GM19468 (cell line): ENCODE results near the gene DHRS3.
"Not testable (repeated sequence)": the region's sequence is repeated elsewhere in the genome, so short reads cannot be mapped to it uniquely, and the experiment has no call there.

Experiments
- ATAC-seq: cut with Tn5 transposase; IDR thresholded peaks from one replicate; pipeline ENCODE4 v1.9.1; 2021; ENCODE audit warnings: mild to moderate bottlenecking, moderate library complexity, moderate number of reproducible peaks; ENCODE audit not compliant: unreplicated experiment; ENCODE audit errors: extremely low read depth

The DHRS3 gene

GRCh38 chr1:12582649-12583048 is 35.4 kb downstream of the DHRS3 start:
- ATAC-seq, result no peak

GRCh38 chr1:12581179-12581578 is 36.8 kb downstream of the DHRS3 start:
- ATAC-seq, result no peak

DNA sequence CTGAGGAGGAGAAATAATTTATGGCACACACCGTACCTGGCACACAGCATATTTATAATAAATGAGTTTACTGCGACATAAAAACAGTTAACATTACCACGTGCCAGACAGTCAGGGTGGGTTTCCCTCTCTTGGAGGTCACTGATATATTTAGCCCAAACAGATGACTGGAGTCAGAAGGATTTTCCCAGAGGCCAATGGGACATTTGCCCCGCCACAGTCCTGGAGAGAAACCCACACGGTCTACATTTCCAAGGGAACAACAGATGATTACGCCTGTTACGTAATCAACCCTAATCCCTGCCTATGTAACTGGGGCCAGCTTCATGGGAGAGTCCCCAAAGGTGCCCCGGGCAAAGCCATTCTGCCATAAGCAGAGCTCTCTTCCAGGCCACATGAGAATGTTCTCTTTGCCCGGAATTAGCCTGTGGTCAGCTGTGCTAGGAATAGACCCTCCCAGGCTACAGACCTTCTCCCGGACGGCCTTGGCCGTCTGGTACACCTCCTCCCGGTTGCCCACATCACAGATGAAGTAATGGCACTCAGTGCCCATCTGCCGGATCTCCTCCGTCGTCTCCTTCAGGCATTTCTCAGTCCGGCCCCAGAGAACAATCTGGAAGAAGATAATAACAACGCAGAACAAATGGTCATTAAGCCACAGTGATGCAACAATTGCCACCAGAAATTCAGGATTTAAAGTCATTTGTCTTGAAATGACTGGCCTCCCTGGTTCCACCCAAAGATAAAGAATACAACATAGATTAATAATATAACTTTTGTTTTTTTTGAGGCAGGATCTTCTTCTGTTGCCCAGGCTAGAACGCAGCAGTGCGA is 37.7 kb downstream of the DHRS3 start:
- ATAC-seq, result no peak

DNA sequence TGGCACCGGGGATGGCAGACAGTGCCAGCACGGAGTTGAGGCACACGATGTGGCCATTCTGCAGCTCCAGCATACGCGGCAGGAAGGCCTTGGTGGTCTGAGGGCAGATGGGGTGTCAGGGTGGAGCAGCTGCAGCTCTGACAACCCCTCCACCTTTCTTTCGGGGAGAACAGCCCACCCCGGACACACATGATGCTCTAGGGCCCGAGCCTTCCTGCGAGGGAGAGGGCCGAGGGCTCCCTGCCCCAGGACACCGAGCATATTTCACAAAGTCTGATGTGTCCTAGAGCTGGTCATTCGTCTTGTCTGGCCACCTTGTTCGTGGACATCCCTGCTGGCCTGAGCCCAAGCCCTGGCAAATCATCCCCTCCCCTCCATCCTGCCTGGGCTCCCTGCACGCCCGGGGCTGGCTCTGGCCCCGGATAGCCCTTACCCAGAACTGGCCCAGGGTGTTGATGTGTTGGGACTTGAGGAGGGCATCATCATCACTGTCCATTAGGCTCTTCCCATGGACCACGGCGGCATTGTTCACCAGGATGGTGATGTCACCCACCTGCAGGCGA is 39.1 kb downstream of the DHRS3 start:
- ATAC-seq, result no peak

DNA sequence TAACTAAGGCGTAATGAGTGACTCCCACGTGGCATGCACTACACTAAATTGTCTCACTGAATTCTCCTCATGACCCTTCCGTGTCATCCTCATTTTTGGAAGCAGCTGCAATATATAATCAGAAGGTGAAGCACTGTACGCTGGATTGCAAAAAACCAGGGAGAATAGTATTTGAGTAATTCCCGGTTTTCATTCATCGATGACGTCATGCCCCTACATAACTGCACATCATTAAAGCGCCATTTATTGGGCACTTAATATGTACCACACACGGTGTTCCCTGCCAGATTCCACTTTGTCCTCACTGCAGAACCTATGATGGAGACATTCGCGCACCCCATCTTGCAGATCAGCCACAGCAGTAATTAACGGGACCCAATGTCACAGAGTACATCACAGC is 41.0 kb downstream of the DHRS3 start:
- ATAC-seq, result no peak

DNA sequence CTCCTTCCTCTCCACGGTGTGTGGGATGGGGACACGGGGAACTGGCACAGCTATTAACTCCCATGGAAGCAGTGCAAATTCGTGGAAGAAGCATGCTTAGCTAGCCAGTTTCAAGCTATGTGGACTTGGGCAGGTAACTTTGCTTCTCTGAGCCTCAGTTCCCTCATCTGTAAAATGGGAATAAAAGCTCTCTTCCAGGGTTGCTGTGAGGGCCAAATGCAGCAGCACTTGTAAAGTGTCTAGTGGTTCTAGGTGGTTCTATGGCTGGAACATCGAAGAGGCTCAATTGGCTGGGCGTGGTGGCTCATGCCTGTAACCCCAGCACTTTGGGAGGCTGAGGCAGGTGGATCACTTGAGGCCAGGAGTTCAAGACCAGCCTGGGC is 43.3 kb downstream of the DHRS3 start:
- no peak for ATAC-seq

GRCh38 chr1:12573015-12573825 is 44.8 kb downstream of the DHRS3 start:
- ATAC-seq, result no peak

- no peak for ATAC-seq
Measured at GRCh38 chr1:12572522-12572921, 45.5 kb downstream of the DHRS3 start.

DNA sequence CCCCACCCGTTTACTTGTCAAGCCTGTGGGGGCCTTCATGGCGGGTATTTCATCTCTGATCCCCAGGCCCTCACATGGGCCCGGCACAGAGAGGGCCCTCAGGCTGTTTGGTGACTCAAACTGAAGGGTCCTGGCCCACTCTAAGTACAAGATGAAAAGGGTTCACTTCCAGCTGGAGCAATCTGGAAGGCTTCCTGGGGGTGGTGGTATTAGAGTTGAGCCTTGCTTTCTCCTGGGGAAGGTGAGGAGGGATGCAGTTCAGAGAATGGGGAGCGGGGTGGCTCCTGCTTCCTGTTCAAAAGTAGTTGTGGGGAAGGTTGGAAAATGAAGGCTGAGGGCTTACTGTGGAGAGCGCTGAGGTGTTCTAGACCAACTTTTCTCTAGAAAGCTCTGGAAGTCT is 47.7 kb downstream of the DHRS3 start:
- ATAC-seq, result no peak

- ATAC-seq, result no peak
Measured at GRCh38 chr1:12568009-12568767, 49.8 kb downstream of the DHRS3 start.

DNA sequence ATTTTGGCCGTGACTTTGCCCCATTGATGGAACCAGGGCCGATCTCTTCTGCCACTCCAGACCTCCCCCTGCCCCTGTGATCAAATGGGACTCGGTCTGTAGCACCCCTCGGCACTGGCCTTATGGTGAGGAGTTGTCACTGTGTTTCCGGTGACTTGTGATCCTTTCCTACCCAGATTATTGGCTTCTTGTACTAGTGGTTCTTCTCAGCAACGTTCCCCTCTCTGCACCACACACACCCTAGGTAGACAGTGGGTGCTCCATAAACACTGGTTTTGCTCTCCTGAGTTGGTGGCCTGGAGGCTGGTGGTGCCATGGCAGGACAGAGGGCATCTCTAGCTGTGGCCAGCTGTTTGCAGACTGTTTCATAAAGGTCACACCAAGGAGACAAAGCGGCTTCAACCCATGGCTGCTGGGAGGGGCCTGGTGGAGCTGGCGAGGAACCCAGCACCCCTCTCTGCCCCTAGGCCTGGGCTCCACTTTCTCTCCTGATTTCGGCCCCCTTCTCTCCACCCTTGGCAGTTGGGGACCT is 50.7 kb downstream of the DHRS3 start:
- no peak for ATAC-seq

DNA sequence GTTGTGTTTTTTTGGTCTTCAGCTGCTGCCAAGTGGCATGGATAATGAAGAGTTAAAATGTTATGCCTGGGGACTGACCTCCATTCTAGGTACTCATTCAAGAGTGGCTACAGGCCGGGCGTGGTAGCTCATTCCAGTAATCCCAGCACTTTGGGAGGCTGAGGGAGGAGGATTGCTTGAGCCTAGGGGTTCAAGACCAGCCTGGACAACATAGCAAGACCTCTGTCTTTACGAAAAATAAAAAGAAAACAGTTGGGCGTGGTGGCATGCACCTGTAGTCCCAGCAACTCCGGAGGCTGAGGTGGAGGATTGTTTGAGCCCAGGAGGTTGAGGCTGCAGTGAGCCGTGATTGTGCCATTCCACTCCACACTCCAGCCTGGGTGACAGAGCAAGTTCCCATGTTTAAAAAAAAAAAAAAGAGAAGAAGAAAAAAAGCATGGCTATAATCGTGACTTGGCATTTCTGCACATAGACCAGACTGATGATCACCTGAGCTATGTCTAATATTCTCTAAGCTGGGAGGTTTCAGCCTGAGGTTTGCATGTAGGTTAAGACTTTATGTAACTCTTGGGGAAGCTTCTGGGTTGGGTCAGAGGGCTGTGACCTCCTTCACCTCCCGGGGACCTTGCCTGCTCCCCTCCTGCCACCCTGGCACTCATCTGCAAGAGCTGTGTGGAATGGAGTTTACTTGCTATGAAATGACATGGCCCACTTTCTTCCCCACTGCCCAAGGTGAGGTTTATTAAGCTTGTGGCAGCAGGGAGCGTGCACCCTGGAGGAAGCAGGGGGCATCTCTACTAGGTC is 51.3 kb downstream of the DHRS3 start:
- ATAC-seq, result no peak

- no peak for ATAC-seq
Measured at GRCh38 chr1:12565966-12566352, 52.1 kb downstream of the DHRS3 start.

- no peak for ATAC-seq
Measured at GRCh38 chr1:12565094-12565965, 52.7 kb downstream of the DHRS3 start.

GRCh38 chr1:12564251-12564650 is 53.8 kb downstream of the DHRS3 start:
- not testable (repeated sequence) for ATAC-seq

- ATAC-seq, result no peak
Measured at GRCh38 chr1:12562955-12563576, 54.9 kb downstream of the DHRS3 start.

GRCh38 chr1:12561121-12561520 is 56.9 kb downstream of the DHRS3 start:
- ATAC-seq, result no peak
